ENCODE results near the gene RAB39A.

Gene RAB39A

DNA sequence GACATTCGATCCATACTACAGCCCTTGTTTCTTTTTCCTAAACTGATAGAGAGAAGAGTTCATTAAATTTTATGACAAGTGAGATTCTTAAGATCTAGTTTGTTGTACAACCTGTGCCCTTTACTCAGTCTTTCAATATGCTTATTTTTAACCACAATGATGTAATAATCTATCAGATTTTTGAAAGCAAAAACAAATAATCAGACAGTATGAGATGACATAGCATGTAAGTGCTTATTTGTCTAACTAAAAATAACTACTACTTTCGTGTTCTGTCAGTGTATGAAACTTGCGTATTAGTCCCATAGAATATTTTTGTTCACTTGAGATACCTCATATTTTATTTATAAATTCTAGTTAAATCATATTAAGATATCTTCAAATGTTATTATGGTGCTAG is 33.2 kb downstream of the RAB39A start:
- no peak for DNase-seq (ENCODE audit: low spot score)

DNA sequence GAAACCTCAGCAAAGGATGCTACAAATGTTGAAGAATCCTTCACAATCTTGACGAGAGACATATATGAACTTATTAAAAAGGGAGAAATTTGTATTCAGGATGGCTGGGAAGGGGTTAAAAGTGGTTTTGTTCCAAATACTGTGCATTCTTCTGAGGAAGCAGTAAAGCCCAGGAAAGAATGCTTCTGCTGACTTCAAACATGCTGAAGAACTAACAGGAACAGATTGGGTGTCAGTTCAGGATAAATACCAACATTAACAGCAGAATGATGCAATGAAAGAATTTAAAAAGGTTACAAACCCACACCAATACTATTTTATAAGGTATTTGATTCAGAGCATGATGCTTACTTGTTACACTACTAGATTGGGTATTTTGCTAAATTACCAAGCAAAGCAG is 33.9 kb downstream of the RAB39A start:
- no peak for DNase-seq (ENCODE audit: low spot score)

GRCh38 chr11:107963091-107963490 is 34.8 kb downstream of the RAB39A start:
- DNase-seq (ENCODE audit: low spot score) = no peak

DNA sequence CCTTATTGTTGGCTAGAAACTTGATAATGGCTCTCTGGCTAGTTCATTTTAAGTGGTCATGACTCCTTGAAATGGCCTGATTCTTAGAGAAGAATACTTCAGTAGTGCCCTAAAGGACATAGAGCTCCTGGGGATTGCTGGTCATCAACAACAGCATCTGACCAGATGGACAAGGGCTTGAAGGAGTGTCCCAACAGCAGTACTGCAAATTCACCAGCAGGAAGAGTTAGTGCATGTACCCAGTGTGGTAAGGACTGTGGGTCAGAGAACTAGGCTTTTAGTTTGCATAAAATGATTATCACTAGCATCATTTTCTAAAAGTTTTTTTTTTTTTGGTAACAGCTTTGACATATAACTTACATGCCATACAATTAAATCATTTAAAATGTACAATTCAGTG is 41.0 kb downstream of the RAB39A start:
- DNase-seq (ENCODE audit: low spot score) = no peak

DNA sequence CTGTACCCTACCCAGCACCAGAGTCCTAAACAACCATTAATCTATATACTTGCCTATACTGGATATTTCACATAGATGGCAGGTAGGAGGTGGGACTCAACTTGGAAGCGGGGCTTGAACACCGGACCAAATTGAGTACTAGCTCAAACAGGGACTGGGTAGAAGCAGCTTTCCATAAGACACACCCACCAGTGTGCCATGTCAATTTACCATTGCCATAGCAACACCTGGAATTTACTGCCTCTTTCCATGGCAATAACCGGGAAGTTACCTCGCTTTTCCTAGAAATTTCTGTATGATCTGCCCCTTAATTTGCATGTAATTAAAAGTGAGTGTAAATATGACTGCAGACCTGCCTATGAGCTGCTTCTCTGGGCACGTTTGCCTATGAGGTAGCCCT is 41.8 kb downstream of the RAB39A start:
- DNase-seq (ENCODE audit: low spot score) = no peak

GRCh38 chr11:107973641-107974040 is 45.4 kb downstream of the RAB39A start:
- no peak for DNase-seq (ENCODE audit: low spot score)

DNA sequence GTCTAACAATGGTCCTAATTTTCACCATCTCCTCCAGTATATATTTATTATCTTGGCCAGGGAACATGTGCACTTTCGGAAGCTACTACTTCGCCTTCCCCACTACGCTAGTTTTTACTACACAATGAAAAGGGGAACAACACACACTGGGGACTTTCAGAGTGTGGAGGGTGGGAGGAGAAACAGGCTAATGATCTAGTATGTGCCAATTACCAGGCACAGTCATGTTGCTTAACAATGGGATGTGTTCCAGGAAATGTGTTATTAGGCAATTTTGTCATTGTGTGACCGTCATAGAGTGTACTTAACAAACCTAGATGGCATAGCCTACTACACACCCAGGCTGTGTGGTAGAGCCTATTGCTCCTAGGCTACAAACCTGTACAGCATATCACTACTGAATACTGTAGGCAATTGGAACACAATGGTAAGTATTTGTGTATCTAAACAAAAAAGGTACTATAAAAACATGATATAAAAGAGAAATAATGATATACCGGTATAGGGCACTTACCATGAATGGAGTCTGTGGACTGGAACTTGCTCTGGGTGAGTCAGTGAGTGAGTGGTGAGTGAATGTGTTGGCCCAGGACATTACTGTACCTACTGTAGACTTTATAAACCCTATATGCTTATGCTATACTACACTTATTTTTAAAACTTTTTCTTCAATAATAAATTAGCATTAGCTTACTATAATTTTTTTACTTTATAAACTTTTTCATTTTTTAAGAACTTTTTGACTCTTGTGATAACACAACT is 60.3 kb downstream of the RAB39A start:
- no peak for DNase-seq (ENCODE audit: low spot score)

GRCh38 chr11:107991868-107992414 is 63.7 kb downstream of the RAB39A start:
- no peak for DNase-seq (ENCODE audit: low spot score)

DNA sequence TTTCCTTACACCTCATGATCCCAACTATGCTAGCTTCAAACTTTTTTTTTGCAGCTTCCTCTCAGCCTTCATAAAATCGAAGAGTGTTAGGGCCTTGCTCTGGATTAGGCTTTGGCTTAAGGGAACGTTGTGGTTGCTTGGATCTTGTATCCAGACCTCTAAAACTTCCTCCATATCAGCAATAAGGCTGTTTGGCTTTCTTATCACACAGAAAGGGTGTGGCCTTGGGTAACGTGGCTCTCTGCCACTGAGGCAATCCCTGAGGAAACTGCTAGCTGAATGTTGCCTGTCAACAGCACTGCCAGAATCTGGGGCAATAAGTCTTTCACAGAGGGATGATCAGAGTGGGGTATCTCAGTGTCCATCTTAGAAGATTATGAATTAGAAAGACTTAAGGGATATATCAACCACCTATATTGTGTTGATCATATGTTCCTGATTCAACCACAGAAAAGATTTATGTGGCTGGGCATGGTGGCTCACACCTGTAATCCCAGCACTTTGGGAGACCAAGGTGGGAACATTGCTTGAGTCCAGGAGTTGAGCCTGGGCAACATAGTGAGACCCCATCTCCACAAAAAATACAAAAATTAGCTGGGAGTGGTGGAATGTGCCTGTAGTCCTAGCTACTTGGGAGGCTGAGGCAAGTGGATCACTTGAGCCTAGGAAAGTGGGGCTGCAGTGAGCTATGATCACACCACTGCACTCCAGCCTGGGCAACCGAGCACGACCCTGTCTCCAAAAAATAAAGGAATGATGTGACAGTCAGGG is 67.9 kb downstream of the RAB39A start:
- no peak for DNase-seq (ENCODE audit: low spot score)

- no peak for DNase-seq (ENCODE audit: low spot score)
These were observed 70.5 kb downstream of the RAB39A start for GRCh38 chr11:107998761-107999160.

GRCh38 chr11:107999759-108000455 is 71.7 kb downstream of the RAB39A start:
- peak; percentile 21 for DNase-seq (ENCODE audit: low spot score)

DNA sequence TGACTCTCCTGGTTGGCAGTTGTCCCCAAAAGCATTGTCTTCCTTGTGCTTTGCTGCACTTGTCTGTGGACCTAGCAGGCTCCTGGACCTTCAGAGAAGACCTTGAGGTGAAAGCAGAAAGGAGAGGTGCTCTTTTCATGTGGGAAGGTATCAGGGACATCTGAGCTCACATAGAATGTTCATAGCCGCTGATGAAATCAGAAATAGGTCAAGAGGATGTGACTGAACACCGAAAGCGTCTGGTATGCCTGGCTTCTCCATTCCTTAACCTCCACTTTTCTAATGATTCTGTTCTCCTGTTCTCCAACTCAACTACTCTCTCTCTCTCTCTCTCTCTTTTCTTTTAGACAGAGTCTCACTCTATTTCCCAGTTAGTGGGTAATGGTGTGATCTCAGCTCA is 74.2 kb downstream of the RAB39A start:
- no peak for DNase-seq (ENCODE audit: low spot score)

GRCh38 chr11:108003623-108004022 is 75.4 kb downstream of the RAB39A start:
- DNase-seq (ENCODE audit: low spot score) = no peak

- no peak for DNase-seq (ENCODE audit: low spot score)
These were observed 79.6 kb downstream of the RAB39A start for GRCh38 chr11:108007819-108008218.

- peak; percentile 85 for DNase-seq (ENCODE audit: low spot score)
These were observed 80.6 kb downstream of the RAB39A start, which contains the start of gene CUL5 for GRCh38 chr11:108008656-108009496. TSS of gene CUL5 (plus strand) at chr11:108008898. CDS start at chr11:108009349, 451 bp downstream.

DNA sequence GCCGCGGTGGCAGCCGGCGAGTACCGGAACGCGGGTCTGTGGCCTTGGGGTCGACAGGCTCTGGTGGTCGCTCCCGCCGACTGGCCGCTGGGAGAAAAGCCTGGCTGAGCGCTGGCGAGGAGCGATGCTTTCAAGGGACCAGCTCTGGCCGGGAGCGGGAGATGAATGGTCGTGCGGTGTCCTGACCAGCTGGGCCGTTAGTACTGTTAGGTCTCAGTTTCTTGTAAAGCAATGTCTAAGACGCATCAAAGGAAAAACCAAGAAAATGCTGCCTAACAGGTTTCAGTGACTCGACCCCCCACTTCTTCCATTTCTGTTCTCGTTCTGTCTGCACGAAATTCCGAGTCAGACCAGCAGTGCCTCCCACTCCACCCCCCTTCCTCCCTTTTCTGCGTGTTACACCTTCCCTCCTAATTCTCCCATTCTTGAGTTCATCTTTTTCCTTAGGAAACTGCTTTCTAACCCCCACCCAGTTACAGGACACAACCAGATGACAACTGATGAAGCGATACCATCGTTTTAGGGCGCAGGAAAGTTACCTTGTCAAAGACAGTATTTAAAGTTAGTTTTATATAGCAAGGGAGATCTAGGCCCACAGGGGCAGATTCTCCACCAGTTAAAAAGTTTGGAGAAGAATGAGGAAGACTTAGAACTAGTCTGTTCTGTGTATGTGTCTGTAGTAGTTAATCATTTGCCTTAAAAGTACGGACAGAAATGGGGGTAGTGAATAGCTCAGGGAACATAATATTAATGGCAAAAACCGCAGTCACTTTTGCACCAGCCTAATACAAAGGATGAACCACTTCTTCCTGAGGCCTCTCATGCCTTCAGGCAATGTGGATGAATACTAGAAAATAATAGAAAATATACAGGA is 81.5 kb downstream of the RAB39A start:
- no peak for DNase-seq (ENCODE audit: low spot score)

GRCh38 chr11:108012139-108012725 is 84.0 kb downstream of the RAB39A start:
- no peak for DNase-seq (ENCODE audit: low spot score)
